ENCODE data around the gene TMEM150A. TPM values are rescaled to one million over a fixed set of nuclear protein-coding genes. Genes with fewer than 3 reads are reported as not detected.
A peak's percentile ranks its signal among the peaks of the same experiment; 100 is the strongest.

The TMEM150A gene
- total and polyA plus RNA-seq, 2 of the 13 experiments (the other 11 are each of a cell fraction or from before 2014, with no cell fraction given): 30.1 to 70.4 TPM

DNA sequence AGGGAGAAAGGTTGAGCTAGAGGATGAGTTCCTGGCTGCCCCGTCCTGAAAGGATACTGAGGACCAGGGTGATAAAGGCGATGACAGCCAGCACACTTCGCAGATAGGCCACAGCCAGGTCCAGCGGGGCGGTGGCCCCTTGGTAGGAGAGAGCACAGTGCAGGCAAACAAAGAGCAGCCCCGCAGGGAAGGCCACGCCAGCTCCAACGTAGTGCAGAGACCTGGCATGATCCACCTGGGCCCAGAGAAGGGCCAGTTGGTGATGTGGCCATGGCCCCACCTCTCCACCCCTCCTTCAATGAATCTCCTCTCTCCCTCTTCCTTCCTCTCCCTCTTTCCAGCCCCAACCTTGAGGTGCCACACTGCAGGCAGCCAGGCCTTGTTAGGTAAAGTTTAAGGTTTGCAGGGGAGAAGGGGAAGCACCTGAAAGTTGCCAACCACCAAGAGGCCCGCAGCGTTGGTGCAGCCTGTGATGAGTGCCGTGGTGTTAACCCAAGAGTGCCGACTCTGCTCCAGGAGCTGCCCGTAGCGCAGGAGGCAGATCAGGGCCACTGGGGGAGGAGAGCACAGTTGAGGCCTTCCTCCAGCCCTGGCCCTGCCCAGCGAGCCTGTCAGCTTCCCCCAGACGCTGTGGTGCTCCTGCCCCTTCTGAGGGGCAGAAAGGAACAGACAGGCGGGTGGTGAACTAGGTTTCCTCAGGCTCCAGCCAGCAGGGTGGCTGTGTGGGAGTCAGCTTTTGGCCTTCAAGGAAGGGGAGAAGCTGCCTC is 2.8 kb downstream of the TMEM150A start (continued):
- no peak for TF ChIP-seq ZNF841 (CRISPR knock-in tag; IDR thresholded peaks at IDR 0.05; ENCODE audit: borderline replicate concordance)
- no peak for TF ChIP-seq CHCHD3 (CRISPR knock-in tag; IDR thresholded peaks at IDR 0.05)
- TF ChIP-seq ZNF143 (CRISPR knock-in tag; IDR thresholded peaks at IDR 0.05): no peak
- 0 out of 2 replicates have a peak, but pooled peaks have one; percentile 30 for TF ChIP-seq DMAP1 (CRISPR knock-in tag; IDR thresholded peaks at IDR 0.05)
- TF ChIP-seq, protein P1, sequence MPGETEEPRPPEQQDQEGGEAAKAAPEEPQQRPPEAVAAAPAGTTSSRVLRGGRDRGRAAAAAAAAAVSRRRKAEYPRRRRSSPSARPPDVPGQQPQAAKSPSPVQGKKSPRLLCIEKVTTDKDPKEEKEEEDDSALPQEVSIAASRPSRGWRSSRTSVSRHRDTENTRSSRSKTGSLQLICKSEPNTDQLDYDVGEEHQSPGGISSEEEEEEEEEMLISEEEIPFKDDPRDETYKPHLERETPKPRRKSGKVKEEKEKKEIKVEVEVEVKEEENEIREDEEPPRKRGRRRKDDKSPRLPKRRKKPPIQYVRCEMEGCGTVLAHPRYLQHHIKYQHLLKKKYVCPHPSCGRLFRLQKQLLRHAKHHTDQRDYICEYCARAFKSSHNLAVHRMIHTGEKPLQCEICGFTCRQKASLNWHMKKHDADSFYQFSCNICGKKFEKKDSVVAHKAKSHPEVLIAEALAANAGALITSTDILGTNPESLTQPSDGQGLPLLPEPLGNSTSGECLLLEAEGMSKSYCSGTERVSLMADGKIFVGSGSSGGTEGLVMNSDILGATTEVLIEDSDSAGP (CRISPR knock-in tag; IDR thresholded peaks at IDR 0.05; ENCODE audit: borderline replicate concordance): 0 out of 2 replicates have a peak, but pooled peaks have one; percentile 29
- TF ChIP-seq, protein P2, sequence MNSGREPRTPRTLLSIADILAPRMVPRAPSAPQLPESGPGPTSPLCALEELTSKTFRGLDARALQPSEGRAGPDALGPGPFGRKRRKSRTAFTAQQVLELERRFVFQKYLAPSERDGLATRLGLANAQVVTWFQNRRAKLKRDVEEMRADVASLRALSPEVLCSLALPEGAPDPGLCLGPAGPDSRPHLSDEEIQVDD (CRISPR knock-in tag; IDR thresholded peaks at IDR 0.05; ENCODE audit: borderline replicate concordance): no peak
- TF ChIP-seq ZNF33A (CRISPR knock-in tag; IDR thresholded peaks at IDR 0.05; ENCODE audit: borderline replicate concordance): no peak
- no peak for TF ChIP-seq ZSCAN9 (CRISPR knock-in tag; IDR thresholded peaks at IDR 0.05; ENCODE audit: borderline replicate concordance)
- TF ChIP-seq POLR2G (IDR thresholded peaks at IDR 0.05; ENCODE audit: low read depth, low read length): peak; percentile 45; the same call in 1 of the 2 replicates
- peak; percentile 25; the same call in 1 of the 2 replicates for TF ChIP-seq ZNF292 (CRISPR knock-in tag; IDR thresholded peaks at IDR 0.05; ENCODE audit: borderline replicate concordance, low read depth)
- TF ChIP-seq ZNF331 (CRISPR knock-in tag; IDR thresholded peaks at IDR 0.05): 0 out of 2 replicates have a peak, but pooled peaks have one; percentile 10
- TF ChIP-seq ZSCAN20 (CRISPR knock-in tag; IDR thresholded peaks at IDR 0.05; ENCODE audit: borderline replicate concordance): no peak
- peak; percentile 69 for TF ChIP-seq RBM39 (IDR thresholded peaks at IDR 0.05; ENCODE audit: low read depth, low read length, poor library complexity, severe bottlenecking)
- TF ChIP-seq RBM22 (optimal IDR thresholded peaks at IDR 0.05; ENCODE audit: low read length): peak; percentile 24
- TF ChIP-seq, protein P3, sequence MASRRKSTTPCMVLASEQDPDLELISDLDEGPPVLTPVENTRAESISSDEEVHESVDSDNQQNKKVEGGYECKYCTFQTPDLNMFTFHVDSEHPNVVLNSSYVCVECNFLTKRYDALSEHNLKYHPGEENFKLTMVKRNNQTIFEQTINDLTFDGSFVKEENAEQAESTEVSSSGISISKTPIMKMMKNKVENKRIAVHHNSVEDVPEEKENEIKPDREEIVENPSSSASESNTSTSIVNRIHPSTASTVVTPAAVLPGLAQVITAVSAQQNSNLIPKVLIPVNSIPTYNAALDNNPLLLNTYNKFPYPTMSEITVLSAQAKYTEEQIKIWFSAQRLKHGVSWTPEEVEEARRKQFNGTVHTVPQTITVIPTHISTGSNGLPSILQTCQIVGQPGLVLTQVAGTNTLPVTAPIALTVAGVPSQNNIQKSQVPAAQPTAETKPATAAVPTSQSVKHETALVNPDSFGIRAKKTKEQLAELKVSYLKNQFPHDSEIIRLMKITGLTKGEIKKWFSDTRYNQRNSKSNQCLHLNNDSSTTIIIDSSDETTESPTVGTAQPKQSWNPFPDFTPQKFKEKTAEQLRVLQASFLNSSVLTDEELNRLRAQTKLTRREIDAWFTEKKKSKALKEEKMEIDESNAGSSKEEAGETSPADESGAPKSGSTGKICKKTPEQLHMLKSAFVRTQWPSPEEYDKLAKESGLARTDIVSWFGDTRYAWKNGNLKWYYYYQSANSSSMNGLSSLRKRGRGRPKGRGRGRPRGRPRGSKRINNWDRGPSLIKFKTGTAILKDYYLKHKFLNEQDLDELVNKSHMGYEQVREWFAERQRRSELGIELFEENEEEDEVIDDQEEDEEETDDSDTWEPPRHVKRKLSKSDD (CRISPR knock-in tag; IDR thresholded peaks at IDR 0.05; ENCODE audit: low read depth): no peak
- TF ChIP-seq ZNF616 (CRISPR knock-in tag; IDR thresholded peaks at IDR 0.05; ENCODE audit: low read depth): no peak
- peak; percentile 16; the same call in 1 of the 2 replicates for TF ChIP-seq POLR2AphosphoS5 (IDR thresholded peaks at IDR 0.05; ENCODE audit: low read depth, low read length)
- no peak for TF ChIP-seq KLF12 (CRISPR knock-in tag; IDR thresholded peaks at IDR 0.05; ENCODE audit: borderline replicate concordance)
- TF ChIP-seq DPF2 (CRISPR knock-in tag; IDR thresholded peaks at IDR 0.05; ENCODE audit: borderline replicate concordance, low read depth): no peak
- no peak for TF ChIP-seq TCF7L2 (IDR thresholded peaks at IDR 0.05; ENCODE audit: low read depth, low read length)
